OCI-LY1 (cell line): ENCODE measurements around the gene AMBRA1.

Experiments used
- H2AFZ ChIP-seq: fragments of 200-600 bp; sonication (generic), shearing (Covaris generic); 2 replicates; pipeline ENCODE4 v1.6.0; 2014; ENCODE audit warnings: antibody characterized with exemption, mild to moderate bottlenecking, low read length
- H3F3A ChIP-seq: fragments of 200-600 bp; sonication (generic), shearing (Covaris generic); 2 replicates; pipeline ENCODE4 v1.6.0; 2014; ENCODE audit warnings: mild to moderate bottlenecking, antibody characterized with exemption, low read length, moderate library complexity; ENCODE audit not compliant: insufficient read depth
- H3K27ac ChIP-seq: fragments of 200-600 bp; sonication (generic); 2 replicates; pipeline ENCODE4 v1.5.1; 2014; ENCODE audit warnings: low read length, mixed run types, mild to moderate bottlenecking, low read depth; ENCODE audit not compliant: poor library complexity, severe bottlenecking
- H3K27me3 ChIP-seq: fragments of 200-600 bp; sonication (generic); 2 replicates; pipeline ENCODE4 v1.6.0; 2014; ENCODE audit warnings: antibody characterized with exemption, mild to moderate bottlenecking, low read length, moderate library complexity; ENCODE audit not compliant: insufficient read depth
- H3K36me3 ChIP-seq: fragments of 200-600 bp; sonication (generic); 2 replicates; pipeline ENCODE4 v1.6.1; 2014; ENCODE audit warnings: mild to moderate bottlenecking, antibody characterized with exemption, low read length, moderate library complexity, mixed read lengths; ENCODE audit not compliant: insufficient read depth
- H3K4me1 ChIP-seq: fragments of 200-600 bp; sonication (generic); 2 replicates; pipeline ENCODE4 v1.5.1; 2014; ENCODE audit warnings: mild to moderate bottlenecking, low read length, moderate library complexity; ENCODE audit not compliant: insufficient read depth, severe bottlenecking
- H3K4me2 ChIP-seq: fragments of 200-600 bp; sonication (generic), shearing (Covaris generic); 2 replicates; pipeline ENCODE4 v1.6.1; 2014; ENCODE audit warnings: low read length
- H3K4me3 ChIP-seq: fragments of 200-600 bp; sonication (generic); 2 replicates; pipeline ENCODE4 v1.5.1; 2014; ENCODE audit warnings: low read length, low read depth, mild to moderate bottlenecking, mixed read lengths; ENCODE audit not compliant: poor library complexity, severe bottlenecking
- H3K79me2 ChIP-seq: fragments of 200-600 bp; shearing (Covaris generic); 2 replicates; pipeline ENCODE4 v1.6.1; 2016; ENCODE audit warnings: mixed run types, low read length, mixed read lengths; ENCODE audit not compliant: insufficient read depth
- H3K9ac ChIP-seq: fragments of 200-600 bp; sonication (generic), shearing (Covaris generic); 2 replicates; pipeline ENCODE4 v1.6.1; 2014; ENCODE audit warnings: mild to moderate bottlenecking, low read length, mixed read lengths
- H3K9me2 ChIP-seq: fragments of 200-600 bp; sonication (generic), shearing (Covaris generic); 2 replicates; pipeline ENCODE4 v1.6.1; 2014; ENCODE audit warnings: low read depth, mild to moderate bottlenecking, low read length, mixed read lengths
- H3K9me3 ChIP-seq: fragments of 200-600 bp; shearing (Covaris generic); 2 replicates; pipeline ENCODE4 v1.6.1; 2014; ENCODE audit warnings: low read length, mixed read lengths
- H4K20me1 ChIP-seq: fragments of 200-600 bp; sonication (generic), shearing (Covaris generic); 2 replicates; pipeline ENCODE4 v1.6.0; 2016; ENCODE audit warnings: mild to moderate bottlenecking, low read length; ENCODE audit not compliant: insufficient read depth
- EZH2 ChIP-seq: fragments of 200-600 bp; sonication (generic), shearing (Covaris generic); IDR thresholded peaks from 2 replicates; pipeline ENCODE4 v1.8.0; 2017; ENCODE audit warnings: borderline replicate concordance, mixed run types, mild to moderate bottlenecking, antibody characterized with exemption, low read length, moderate library complexity, mixed read lengths
- TF ChIP-seq, protein P1 (sequence below): fragments of 200-600 bp; sonication (generic), shearing (Covaris generic); IDR thresholded peaks from 2 replicates; pipeline ENCODE4 v1.5.1; 2017; ENCODE audit warnings: mild to moderate bottlenecking, antibody characterized with exemption, low read length, moderate library complexity, mixed read lengths

Gene AMBRA1

DNA sequence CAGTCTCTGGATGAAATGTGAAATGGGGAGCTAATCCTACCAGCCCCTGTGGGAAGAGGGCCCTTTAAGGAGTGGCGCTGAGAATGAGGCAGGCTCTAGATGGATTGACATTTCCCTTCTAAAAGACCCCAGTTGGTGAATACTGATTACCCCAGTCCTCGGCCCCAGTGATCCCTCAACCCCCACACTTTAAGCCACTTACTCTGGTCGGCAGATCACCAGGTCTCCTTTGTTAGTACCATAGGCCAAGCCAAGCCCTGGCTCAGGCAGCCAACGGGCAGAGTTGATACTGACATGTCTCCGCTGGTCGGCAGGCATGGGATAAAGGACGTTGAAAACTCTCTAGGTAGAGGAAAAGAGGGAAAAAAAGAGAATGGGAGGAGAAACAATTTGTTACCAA lies 176.1 kb downstream of the AMBRA1 start:
- Histone ChIP-seq H3K79me2 (no peaks in the 10 kb centered on the region), H3F3A (no peaks in the 10 kb centered on the region), H3K9me3 (no peaks in the 10 kb centered on the region), H4K20me1 (no peaks in the 10 kb centered on the region), H3K9ac (no peak overlapping the region), H3K4me3 (no peak overlapping the region), H3K36me3 (peaks cover 35% of the 10 kb centered on the region; the same call in 1 of the 2 replicates), H2AFZ (no peak overlapping the region), H3K4me1 (no peaks in the 10 kb centered on the region), H3K9me2 (no peaks in the 10 kb centered on the region), H3K4me2 (no peak overlapping the region), H3K27ac (no peak overlapping the region), H3K27me3 (no peaks in the 10 kb centered on the region)
- TF ChIP-seq, protein P1, sequence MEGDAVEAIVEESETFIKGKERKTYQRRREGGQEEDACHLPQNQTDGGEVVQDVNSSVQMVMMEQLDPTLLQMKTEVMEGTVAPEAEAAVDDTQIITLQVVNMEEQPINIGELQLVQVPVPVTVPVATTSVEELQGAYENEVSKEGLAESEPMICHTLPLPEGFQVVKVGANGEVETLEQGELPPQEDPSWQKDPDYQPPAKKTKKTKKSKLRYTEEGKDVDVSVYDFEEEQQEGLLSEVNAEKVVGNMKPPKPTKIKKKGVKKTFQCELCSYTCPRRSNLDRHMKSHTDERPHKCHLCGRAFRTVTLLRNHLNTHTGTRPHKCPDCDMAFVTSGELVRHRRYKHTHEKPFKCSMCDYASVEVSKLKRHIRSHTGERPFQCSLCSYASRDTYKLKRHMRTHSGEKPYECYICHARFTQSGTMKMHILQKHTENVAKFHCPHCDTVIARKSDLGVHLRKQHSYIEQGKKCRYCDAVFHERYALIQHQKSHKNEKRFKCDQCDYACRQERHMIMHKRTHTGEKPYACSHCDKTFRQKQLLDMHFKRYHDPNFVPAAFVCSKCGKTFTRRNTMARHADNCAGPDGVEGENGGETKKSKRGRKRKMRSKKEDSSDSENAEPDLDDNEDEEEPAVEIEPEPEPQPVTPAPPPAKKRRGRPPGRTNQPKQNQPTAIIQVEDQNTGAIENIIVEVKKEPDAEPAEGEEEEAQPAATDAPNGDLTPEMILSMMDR: no peak
- TF ChIP-seq EZH2: no peak

DNA sequence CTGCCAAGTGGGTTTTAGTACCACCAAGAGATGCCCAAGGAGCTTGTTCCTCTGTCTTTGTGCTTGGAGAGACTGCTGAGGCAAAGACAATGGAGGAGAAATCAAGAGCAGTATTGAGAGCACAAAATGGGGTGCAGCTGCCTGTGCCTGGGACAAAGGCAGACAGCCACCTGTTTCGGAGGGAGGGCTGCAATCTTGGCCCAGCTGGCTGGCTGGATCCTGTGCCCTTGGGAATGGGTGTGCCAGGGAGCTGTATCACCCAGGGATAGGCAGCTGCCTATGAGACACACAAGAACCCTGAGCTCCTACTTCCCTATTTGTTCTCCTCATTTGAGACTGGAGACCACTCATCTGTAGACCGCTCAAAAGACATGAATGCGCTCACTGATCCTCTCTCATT lies 178.9 kb downstream of the AMBRA1 start:
- H3K4me3 ChIP-seq: no peak overlapping the region

DNA sequence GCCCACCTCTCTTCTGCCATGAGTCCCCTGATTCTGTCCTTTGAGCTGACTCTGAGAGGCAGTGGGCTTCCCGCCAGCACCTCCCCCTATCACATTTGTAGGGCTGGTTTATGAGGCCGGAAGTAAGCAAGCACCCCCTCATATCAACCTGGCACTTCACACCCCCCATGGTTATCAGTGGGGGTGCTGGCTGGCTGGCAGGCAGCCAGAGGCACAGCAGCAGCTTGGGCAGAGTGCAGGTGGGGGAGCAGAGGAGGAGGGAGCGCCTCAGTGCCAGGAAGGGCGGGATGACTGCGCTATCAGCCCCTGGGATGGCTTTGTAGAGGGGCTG lies 179.4 kb downstream of the AMBRA1 start:
- Histone ChIP-seq H3F3A (no peaks in the 10 kb centered on the region), H3K9ac (no peak overlapping the region), H4K20me1 (no peaks in the 10 kb centered on the region), H3K27ac (no peak overlapping the region), H3K4me3 (no peak overlapping the region), H3K79me2 (no peaks in the 10 kb centered on the region), H3K36me3 (peaks cover 27% of the 10 kb centered on the region; the same call in 1 of the 2 replicates), H3K4me2 (no peak overlapping the region), H3K9me3 (no peaks in the 10 kb centered on the region), H2AFZ (no peak overlapping the region), H3K9me2 (no peaks in the 10 kb centered on the region), H3K27me3 (no peaks in the 10 kb centered on the region), H3K4me1 (no peaks in the 10 kb centered on the region)
- TF ChIP-seq EZH2: no peak
- TF ChIP-seq, protein P1: no peak

More for the DNA sequence above, 178.9 kb downstream of the AMBRA1 start:
- no peak overlapping the region for H2AFZ ChIP-seq
- H3K79me2 ChIP-seq: no peaks in the 10 kb centered on the region
- H3K4me2 ChIP-seq: no peak overlapping the region
- no peaks in the 10 kb centered on the region for H3K9me3 ChIP-seq
- no peaks in the 10 kb centered on the region for H3K9me2 ChIP-seq
- no peak overlapping the region for H3K27ac ChIP-seq
- TF ChIP-seq EZH2: no peak
- TF ChIP-seq, protein P1: no peak
- H3F3A ChIP-seq: no peaks in the 10 kb centered on the region
- H3K36me3 ChIP-seq: peaks cover 27% of the 10 kb centered on the region; the same call in 1 of the 2 replicates
- H4K20me1 ChIP-seq: no peaks in the 10 kb centered on the region
- H3K27me3 ChIP-seq: no peaks in the 10 kb centered on the region
- no peaks in the 10 kb centered on the region for H3K4me1 ChIP-seq
- H3K9ac ChIP-seq: no peak overlapping the region
